NCI-H128 (cell line): ENCODE data around the gene FLT3.
"Not testable (repeated sequence)": the region's sequence is repeated elsewhere in the genome, so short reads cannot be mapped to it uniquely, and the experiment has no call there.

Source experiments
- DNase-seq: peaks from one replicate; lab custom pipeline; 2025; ENCODE audit not compliant: unreplicated experiment; lab: John Stamatoyannopoulos, UW

The FLT3 gene

GRCh38 chr13:27975564-27976361 is 124.6 kb downstream of the FLT3 start:
- DNase-seq, result no peak

GRCh38 chr13:27973961-27974662 is 126.3 kb downstream of the FLT3 start:
- DNase-seq, result no peak

- no peak for DNase-seq
These were observed 127.1 kb downstream of the FLT3 start for GRCh38 chr13:27973291-27973690.

- DNase-seq, result no peak
These were observed 127.9 kb downstream of the FLT3 start for GRCh38 chr13:27972478-27972820.

GRCh38 chr13:27971776-27972477 is 128.4 kb downstream of the FLT3 start:
- no peak for DNase-seq

- no peak for DNase-seq
These were observed 129.1 kb downstream of the FLT3 start for GRCh38 chr13:27971236-27971645.

GRCh38 chr13:27970382-27971235 is 129.8 kb downstream of the FLT3 start:
- DNase-seq, result no peak

GRCh38 chr13:27969866-27970229 is 130.5 kb downstream of the FLT3 start:
- DNase-seq, result no peak

- no peak for DNase-seq
These were observed 131.1 kb downstream of the FLT3 start, which contains the start of gene CDX2 for GRCh38 chr13:27969082-27969865. Gene CDX2 (minus strand): TSS chr13:27969315. CDS start chr13:27969006, 309 bp downstream.

- peak; percentile 23 for DNase-seq
These were observed 131.9 kb downstream of the FLT3 start for GRCh38 chr13:27968316-27969081.

GRCh38 chr13:27967736-27968315 is 132.6 kb downstream of the FLT3 start:
- DNase-seq, result no peak

- no peak for DNase-seq
These were observed 133.1 kb downstream of the FLT3 start for GRCh38 chr13:27967203-27967735.

GRCh38 chr13:27966641-27967202 is 133.7 kb downstream of the FLT3 start:
- DNase-seq, result no peak

- DNase-seq, result no peak
These were observed 134.4 kb downstream of the FLT3 start for GRCh38 chr13:27965740-27966640.

GRCh38 chr13:27965343-27965739 is 135.0 kb downstream of the FLT3 start:
- DNase-seq, result no peak

- DNase-seq, result no peak
These were observed 135.5 kb downstream of the FLT3 start for GRCh38 chr13:27964741-27965323.

- DNase-seq, result not testable (repeated sequence)
These were observed 136.2 kb downstream of the FLT3 start for GRCh38 chr13:27964206-27964605.
